Spleen (tissue), 11 donors: ENCODE data around the gene CCZ1B. TPM values are rescaled to one million over a fixed set of nuclear protein-coding genes. Genes with fewer than 3 reads are reported as not detected.
"Not testable (repeated sequence)": the region's sequence is repeated elsewhere in the genome, so short reads cannot be mapped to it uniquely, and the experiment has no call there.

Source experiments
- DNase-seq: peaks from one replicate; pipeline ENCODE4 v3.0.0-alpha.2; 2020
- H3K27ac ChIP-seq, 8 donors: fragments of 200-600 bp; sonication (generic) in 7 of 8; 1 replicate in 4 of 8; 2 replicates in 4 of 8; pipeline versions ENCODE4 v1.5.0 to v1.8.0; 2016 to 2021; ENCODE audit warnings: inconsistent platforms in 4 of 8, mild to moderate bottlenecking in 4 of 8, moderate library complexity in 1 of 8
- H3K27me3 ChIP-seq, 7 donors: fragments of 200-600 bp; sonication (generic) in 6 of 7; replicated peaks in 1 of 7; 1 replicate in 4 of 7; 2 replicates in 3 of 7; pipeline versions ENCODE4 v1.5.0 to v1.8.0; 2016 to 2021; ENCODE audit warnings: inconsistent platforms in 3 of 7, mild to moderate bottlenecking in 1 of 7
- H3K36me3 ChIP-seq, 6 donors: fragments of 200-600 bp; sonication (generic) in 5 of 6; 1 replicate in 4 of 6; 2 replicates in 2 of 6; pipeline versions ENCODE4 v1.5.0 to v1.8.0; 2016 to 2021; ENCODE audit warnings: inconsistent platforms in 2 of 6
- H3K4me1 ChIP-seq, 6 donors: fragments of 200-600 bp; sonication (generic) in 5 of 6; 1 replicate in 3 of 6; 2 replicates in 3 of 6; pipeline versions ENCODE4 v1.5.0 to v1.8.0; 2016 to 2021; ENCODE audit warnings: inconsistent platforms in 3 of 6
- H3K4me3 ChIP-seq, 8 donors: fragments of 200-600 bp; sonication (generic) in 7 of 8; 1 replicate in 4 of 8; 2 replicates in 4 of 8; pipeline versions ENCODE4 v1.5.0 to v1.8.0; 2016 to 2021; ENCODE audit warnings: inconsistent platforms in 4 of 8, mild to moderate bottlenecking in 4 of 8, moderate library complexity in 2 of 8
- H3K9me3 ChIP-seq, 8 donors: fragments of 200-600 bp; sonication (generic) in 7 of 8; 1 replicate in 4 of 8; 2 replicates in 4 of 8; pipeline versions ENCODE4 v1.5.0 to v1.8.0; 2016 to 2021; ENCODE audit warnings: inconsistent platforms in 4 of 8
- WGBS, 5 donors: extraction: QIAGEN DNeasy Blood & Tissue Kit in 3 of 5; methylation state at CpG; one replicate each; pipeline versions ENCODE4 v1.1.5 to v1.1.7; 2013 to 2018; 5-methylcytosine and 5-hydroxymethylcytosine counted together
- intact Hi-C: fragments of 100-400 bp; cut with DNase I; formaldehyde crosslinking; loops from one replicate; pipeline ENCODE4 v1.15.0; 2023; ENCODE audit warnings: low total_unique reads
- polyA plus RNA-seq, 3 donors: library from polyadenylated mRNA; stranded (reverse); fragments of 200-250 nt; gene quantifications; one replicate each; pipeline ENCODE4 v1.2.1, GENCODE V29; 2013
- total RNA-seq, 7 donors: library from RNA; depleted of rRNA in 3 of 7; stranded (reverse); fragments of >200 nt in 3 of 7; fragmentation: NEBNext Ultra II Directional in 4 of 7; extraction: Animal tissue kit (Norgen Biotek cat#: 25700) in 4 of 7; gene quantifications; one replicate each; pipeline versions ENCODE4 v1.1.0 to v1.2.1, GENCODE V29; 2016 to 2021
- donor health status: healthy with polysubstance abuse.
- donor health status: DM: no; HTN: no; CAD: no; lungs with moderate emphysema.
- donor health status: DM: no; HTN: no; CAD: no.
- donor health status: Bipolar disorder and iron deficiency.
- donor health status: healthy.
- donor health status: DM: no; HTN: no; CAD: no.
- donor health status: DM: yes; HTN: yes; CAD: no.

The CCZ1B gene
- total and polyA plus RNA-seq, 10 donors: 26.7 to 103 (median 68.2) TPM

GRCh38 chr7:6825236-6826125, 594 bp downstream of the CCZ1B start:
- peak overlapping the region in 6 of 8 donors; percentile 43 to 71 (median 50) for H3K4me3 ChIP-seq
- H3K36me3 ChIP-seq: peaks cover 0 to 29% (median 13%) of the 10 kb centered on the region in 6 donors
- H3K9me3 ChIP-seq, H3K27me3 ChIP-seq, DNase-seq, intact Hi-C loops: not testable (repeated sequence)
- 0 to 89% (median 40%) methylated on average over 3 to 15 of the region's 42 CpGs for WGBS, 5 donors
- peak overlapping the region in 5 of 8 donors; percentile 78 to 86 (median 81) for H3K27ac ChIP-seq
- peaks cover 0 to 11% (median 5%) of the 10 kb centered on the region in 6 donors for H3K4me1 ChIP-seq

- H3K9me3 ChIP-seq, DNase-seq, intact Hi-C loops, H3K4me3 ChIP-seq, H3K27me3 ChIP-seq, H3K27ac ChIP-seq: not testable (repeated sequence)
- 87 to 97% (median 93%) methylated on average over 4 to 6 of the region's 6 CpGs for WGBS, 5 donors
- Histone ChIP-seq H3K4me1 (peaks cover 0 to 11% (median 5%) of the 10 kb centered on the region in 6 donors), H3K36me3 (peaks cover 0 to 66% (median 33%) of the 10 kb centered on the region in 6 donors)
These were observed 4.5 kb downstream of the CCZ1B start for GRCh38 chr7:6821622-6822021.

DNA sequence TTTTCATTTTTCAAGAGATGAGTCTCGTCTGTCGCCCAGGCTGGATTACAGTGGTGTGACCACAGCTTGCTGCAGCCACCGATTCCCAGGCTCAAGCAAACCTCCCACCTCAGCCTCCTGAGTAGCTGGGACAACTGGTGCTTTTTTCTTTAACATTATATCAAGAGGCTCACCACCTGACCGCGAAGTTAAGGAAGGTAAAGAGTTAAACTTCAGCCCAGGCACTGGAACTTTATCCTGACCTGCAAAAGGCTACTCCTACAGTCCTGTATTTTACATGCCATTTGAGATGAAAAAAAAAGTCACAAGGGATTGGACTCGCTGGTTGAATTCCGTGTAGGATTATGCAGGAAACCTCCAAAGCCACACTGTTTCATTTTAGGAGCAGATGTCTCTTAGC, 10.6 kb downstream of the CCZ1B start:
- H3K27me3 ChIP-seq, H3K4me3 ChIP-seq, intact Hi-C loops, H3K9me3 ChIP-seq, DNase-seq, H3K27ac ChIP-seq, H3K4me1 ChIP-seq: not testable (repeated sequence)
- H3K36me3 ChIP-seq: peaks cover 0 to 92% (median 35%) of the 10 kb centered on the region in 6 donors
- WGBS, 5 donors: 92 to 99% (median 96%) methylated on average over 6 to 7 of the region's 7 CpGs

- H3K36me3 ChIP-seq: peaks cover 0 to 78% (median 25%) of the 10 kb centered on the region in 6 donors
- not testable (repeated sequence) for H3K27ac ChIP-seq
These were observed 13.1 kb downstream of the CCZ1B start for GRCh38 chr7:6813011-6813410.

DNA sequence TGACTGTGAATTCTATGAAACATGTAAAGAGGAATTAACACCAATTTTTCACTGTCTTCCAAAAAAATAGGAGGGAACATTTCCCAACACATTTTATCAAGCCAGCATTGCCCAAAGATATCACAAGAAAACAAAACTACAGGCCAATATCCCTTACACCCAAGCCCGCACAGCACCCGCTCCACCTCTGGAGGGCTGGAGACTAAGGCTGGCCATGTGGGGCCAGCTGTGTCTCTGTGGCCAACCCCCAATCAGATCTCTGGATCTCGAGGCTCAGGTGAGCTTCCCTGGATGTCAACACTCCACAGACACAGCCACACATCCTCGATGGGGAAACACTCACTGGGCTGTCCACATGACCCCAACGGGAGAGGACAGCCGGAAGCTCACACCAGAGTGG, 18.1 kb downstream of the CCZ1B start:
- H3K4me3 ChIP-seq, H3K27me3 ChIP-seq, intact Hi-C loops, H3K4me1 ChIP-seq, H3K9me3 ChIP-seq, DNase-seq, H3K27ac ChIP-seq: not testable (repeated sequence)
- H3K36me3 ChIP-seq: peaks cover 0 to 40% (median 5%) of the 10 kb centered on the region in 6 donors
- 78 to 96% (median 88%) methylated on average over 3 to 4 of the region's 6 CpGs for WGBS, 5 donors

More at GRCh38 chr7:6813011-6813410, 13.1 kb downstream of the CCZ1B start:
- 97 to 100% (median 100%) methylated on average over 1 to 2 of the region's 2 CpGs for WGBS, 5 donors
- H3K27me3 ChIP-seq, DNase-seq, intact Hi-C loops, H3K9me3 ChIP-seq, H3K4me1 ChIP-seq, H3K4me3 ChIP-seq: not testable (repeated sequence)

GRCh38 chr7:6807393-6807918, 18.6 kb downstream of the CCZ1B start:
- WGBS, 5 donors: 71 to 100% (median 86%) methylated on average over 1 to 4 of the region's 4 CpGs
- DNase-seq, intact Hi-C loops, H3K9me3 ChIP-seq, H3K27ac ChIP-seq, H3K4me1 ChIP-seq, H3K4me3 ChIP-seq, H3K27me3 ChIP-seq: not testable (repeated sequence)
- H3K36me3 ChIP-seq: peaks cover 0 to 35% (median 5%) of the 10 kb centered on the region in 6 donors

- intact Hi-C loops, DNase-seq, H3K27ac ChIP-seq, H3K27me3 ChIP-seq, H3K4me3 ChIP-seq, H3K4me1 ChIP-seq, H3K9me3 ChIP-seq: not testable (repeated sequence)
- H3K36me3 ChIP-seq: peaks cover 0 to 18% (median 2%) of the 10 kb centered on the region in 6 donors
- 94 to 100% (median 100%) methylated on average over 1 of the region's 2 CpGs; no CpG with 5 or more reads in 1 of the 5 donors for WGBS, 5 donors
These were observed 25.7 kb downstream of the CCZ1B start for GRCh38 chr7:6800331-6800730.

GRCh38 chr7:6799887-6800286, 26.2 kb downstream of the CCZ1B start:
- H3K27ac ChIP-seq, H3K27me3 ChIP-seq, DNase-seq, H3K4me1 ChIP-seq, H3K4me3 ChIP-seq, intact Hi-C loops, H3K9me3 ChIP-seq: not testable (repeated sequence)
- peaks cover 0 to 18% (median 2%) of the 10 kb centered on the region in 6 donors for H3K36me3 ChIP-seq
- 17% methylated on average over 1 of the region's 12 CpGs; no CpG with 5 or more reads in 4 of the 5 donors for WGBS, 5 donors

GRCh38 chr7:6798047-6798446, 28.0 kb downstream of the CCZ1B start:
- H3K36me3 ChIP-seq: peaks cover 0 to 14% (median 0%) of the 10 kb centered on the region in 6 donors
- intact Hi-C loops, H3K4me3 ChIP-seq, H3K27me3 ChIP-seq, H3K27ac ChIP-seq, H3K4me1 ChIP-seq, H3K9me3 ChIP-seq, DNase-seq: not testable (repeated sequence)
- WGBS, 5 donors: no CpG with 5 or more reads among the region's 8 CpGs

- WGBS, 5 donors: 73 to 89% (median 87%) methylated on average over 5 of the region's 5 CpGs
- H3K4me3 ChIP-seq, H3K27me3 ChIP-seq, intact Hi-C loops, DNase-seq, H3K27ac ChIP-seq, H3K9me3 ChIP-seq, H3K4me1 ChIP-seq: not testable (repeated sequence)
- peaks cover 0 to 14% (median 0%) of the 10 kb centered on the region in 6 donors for H3K36me3 ChIP-seq
These were observed 28.9 kb downstream of the CCZ1B start for GRCh38 chr7:6797218-6797617.

DNA sequence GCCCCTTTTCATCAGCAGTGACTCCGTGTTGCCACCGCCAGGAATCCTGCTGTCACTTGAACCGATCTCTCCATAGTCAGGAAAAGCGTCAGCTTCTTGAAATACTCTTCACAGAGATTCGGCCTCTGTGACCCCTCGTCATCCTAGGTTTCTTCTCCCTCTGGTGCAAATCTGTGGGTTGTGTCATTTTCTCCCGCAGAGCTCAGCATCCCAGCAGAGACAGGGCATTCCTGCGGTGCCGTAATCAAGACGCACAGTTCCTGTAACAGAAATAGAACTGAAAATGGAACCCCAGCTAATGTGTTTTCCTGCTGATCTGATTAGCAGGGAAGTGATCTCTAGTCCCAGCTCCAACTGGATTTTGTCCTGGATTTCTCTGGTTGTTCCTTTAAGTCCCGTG, 31.8 kb downstream of the CCZ1B start:
- 68 to 100% (median 88%) methylated on average over 1 to 4 of the region's 11 CpGs; no CpG with 5 or more reads in 1 of the 5 donors for WGBS, 5 donors

More for the DNA sequence above, 31.8 kb downstream of the CCZ1B start:
- DNase-seq, H3K4me3 ChIP-seq, H3K36me3 ChIP-seq, H3K27me3 ChIP-seq, H3K9me3 ChIP-seq, H3K4me1 ChIP-seq, intact Hi-C loops: not testable (repeated sequence)
- peak overlapping the region in 3 of 8 donors; percentile 4 to 48 (median 30) for H3K27ac ChIP-seq
